Dedifferentiated amniotic fluid mesenchymal stem cell (primary cell): ENCODE results near the gene PTPRC.
A peak's percentile ranks its signal among the peaks of the same experiment; 100 is the strongest.

Source experiments
- DNase-seq: peaks from one replicate; pipeline ENCODE4 v3.0.0-alpha.2; 2016; ENCODE audit errors: extremely low spot score

PTPRC gene

GRCh38 chr1:198701766-198702539 lies 63.1 kb downstream of the PTPRC start:
- DNase-seq, result no peak

GRCh38 chr1:198708761-198709525 lies 70.1 kb downstream of the PTPRC start:
- DNase-seq, result no peak

GRCh38 chr1:198711837-198712236 lies 73.0 kb downstream of the PTPRC start:
- DNase-seq, result no peak

GRCh38 chr1:198713081-198713480 lies 74.2 kb downstream of the PTPRC start:
- DNase-seq, result peak; percentile 40

- no peak for DNase-seq
Measured at GRCh38 chr1:198714271-198714670, 75.4 kb downstream of the PTPRC start.

GRCh38 chr1:198716051-198716450 lies 77.2 kb downstream of the PTPRC start:
- no peak for DNase-seq

- DNase-seq, result no peak
Measured at GRCh38 chr1:198717510-198717909, 78.7 kb downstream of the PTPRC start.

- DNase-seq, result no peak
Measured at GRCh38 chr1:198723127-198723526, 84.3 kb downstream of the PTPRC start.

- DNase-seq, result no peak
Measured at GRCh38 chr1:198725090-198725489, 86.2 kb downstream of the PTPRC start.

- DNase-seq, result peak; percentile 54
Measured at GRCh38 chr1:198726455-198726854, 87.6 kb downstream of the PTPRC start.

GRCh38 chr1:198729195-198729863 lies 90.5 kb downstream of the PTPRC start:
- no peak for DNase-seq

GRCh38 chr1:198730952-198731351 lies 92.1 kb downstream of the PTPRC start:
- DNase-seq, result no peak

GRCh38 chr1:198734323-198735008 lies 95.6 kb downstream of the PTPRC start:
- no peak for DNase-seq

GRCh38 chr1:198741744-198742143 lies 102.9 kb downstream of the PTPRC start:
- DNase-seq, result no peak

GRCh38 chr1:198747127-198747526 lies 108.3 kb downstream of the PTPRC start:
- DNase-seq, result no peak

GRCh38 chr1:198749279-198749678 lies 110.4 kb downstream of the PTPRC start:
- DNase-seq, result no peak

GRCh38 chr1:198750081-198750480 lies 111.2 kb downstream of the PTPRC start:
- DNase-seq, result no peak

- no peak for DNase-seq
Measured at GRCh38 chr1:198751741-198752140, 112.9 kb downstream of the PTPRC start.

GRCh38 chr1:198754670-198755069 lies 115.8 kb downstream of the PTPRC start:
- no peak for DNase-seq

- DNase-seq, result no peak
Measured at GRCh38 chr1:198755715-198756114, 116.9 kb downstream of the PTPRC start.

- DNase-seq, result peak; percentile 56
Measured at GRCh38 chr1:198756470-198756869, 117.6 kb downstream of the PTPRC start.
